RWPE2 (cell line): ENCODE data around the gene PCARE.

ENCODE experiments used
- ATAC-seq: fragments of 200-7000 bp; cut with Tn5 transposase; 3 replicates; pipeline ENCODE4 v1.9.1; 2021; ENCODE audit warnings: low read depth
- DNase-seq: peaks from one replicate; pipeline ENCODE4 v3.0.0-alpha.2; 2020; ENCODE audit warnings: low spot score
- H3K27ac ChIP-seq: fragments of 450-650 bp; 2 replicates; pipeline ENCODE4 v1.5.1; 2017; ENCODE audit warnings: mild to moderate bottlenecking; ENCODE audit not compliant: poor library complexity, severe bottlenecking
- H3K27me3 ChIP-seq: fragments of 250-450 bp; sonication (Bioruptor Pico); 2 replicates; pipeline ENCODE4 v1.5.1; 2021; ENCODE audit warnings: mild to moderate bottlenecking, moderate library complexity; ENCODE audit not compliant: insufficient read depth, poor library complexity, severe bottlenecking
- H3K36me3 ChIP-seq: fragments of 250-450 bp; sonication (Bioruptor Pico); 2 replicates; pipeline ENCODE4 v1.5.1; 2020; ENCODE audit warnings: low read depth, mild to moderate bottlenecking, moderate library complexity
- H3K4me1 ChIP-seq: fragments of 250-450 bp; sonication (Bioruptor Pico); 2 replicates; pipeline ENCODE4 v1.5.1; 2021; ENCODE audit warnings: mild to moderate bottlenecking, moderate library complexity; ENCODE audit not compliant: insufficient read depth, poor library complexity, severe bottlenecking
- H3K4me3 ChIP-seq: fragments of 250-450 bp; sonication (Bioruptor Pico); 2 replicates; pipeline ENCODE4 v1.5.1; 2021; ENCODE audit warnings: mild to moderate bottlenecking, moderate library complexity; ENCODE audit not compliant: severe bottlenecking
- H3K9me3 ChIP-seq: fragments of 250-450 bp; sonication (Bioruptor Pico); 2 replicates; pipeline ENCODE4 v1.5.1; 2021; ENCODE audit warnings: mild to moderate bottlenecking, moderate library complexity; ENCODE audit not compliant: severe bottlenecking
- CTCF ChIP-seq: fragments of 450-650 bp; IDR thresholded peaks from one replicate; pipeline ENCODE4 v1.5.1; 2017; ENCODE audit warnings: mild to moderate bottlenecking, moderate library complexity; ENCODE audit not compliant: poor library complexity, severe bottlenecking

PCARE gene

GRCh38 chr2:29014331-29014730 lies 60.0 kb downstream of the PCARE start:
- Histone ChIP-seq H3K4me1 (no peaks in the 10 kb centered on the region), H3K27ac (no peak overlapping the region), H3K9me3 (no peaks in the 10 kb centered on the region), H3K36me3 (no peaks in the 10 kb centered on the region), H3K27me3 (no peaks in the 10 kb centered on the region), H3K4me3 (no peak overlapping the region)
- no peak for TF ChIP-seq CTCF
- ATAC-seq: no peak
- DNase-seq: no peak

DNA sequence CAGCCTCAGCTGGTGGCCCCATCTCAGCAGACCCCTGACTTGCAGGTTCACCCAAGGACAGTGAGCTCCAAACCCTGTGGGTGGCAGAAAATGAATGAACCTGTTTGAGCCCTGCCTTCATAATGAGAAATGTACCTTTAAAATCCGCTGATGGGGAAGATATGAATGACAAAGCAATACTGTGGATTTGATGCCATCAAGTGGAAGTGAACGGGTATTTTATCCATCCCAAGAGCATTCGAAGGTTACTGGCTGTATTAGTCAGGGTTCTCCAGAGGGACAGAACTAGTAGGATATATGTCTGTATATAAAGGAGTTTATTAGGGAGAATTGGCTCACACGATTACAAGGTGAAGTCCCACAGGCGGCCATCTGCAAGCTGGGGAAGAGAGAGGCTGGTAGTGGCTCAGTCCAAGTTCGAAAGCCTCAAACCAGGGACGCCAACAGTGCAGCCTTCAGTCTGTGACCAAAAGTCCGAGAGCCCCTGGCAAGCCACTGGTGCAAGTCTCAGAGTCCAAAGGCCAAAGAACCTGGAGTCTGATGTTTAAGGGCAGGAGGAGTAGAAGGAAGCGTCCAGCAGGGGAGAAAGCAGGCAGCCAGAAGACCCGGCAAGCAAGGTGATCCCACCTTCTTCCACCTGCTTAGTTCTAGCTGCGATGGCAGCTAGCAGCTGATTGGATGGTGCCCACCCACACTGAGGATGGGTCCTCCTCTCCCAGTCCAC lies 61.1 kb downstream of the PCARE start:
- Histone ChIP-seq H3K9me3 (no peaks in the 10 kb centered on the region), H3K4me1 (no peaks in the 10 kb centered on the region), H3K36me3 (no peaks in the 10 kb centered on the region), H3K27ac (no peak overlapping the region), H3K4me3 (no peak overlapping the region), H3K27me3 (no peaks in the 10 kb centered on the region)
- DNase-seq: no peak
- TF ChIP-seq CTCF: peak; percentile 17
- peak; percentile 26; the same call in 1 of the 3 replicates for ATAC-seq

DNA sequence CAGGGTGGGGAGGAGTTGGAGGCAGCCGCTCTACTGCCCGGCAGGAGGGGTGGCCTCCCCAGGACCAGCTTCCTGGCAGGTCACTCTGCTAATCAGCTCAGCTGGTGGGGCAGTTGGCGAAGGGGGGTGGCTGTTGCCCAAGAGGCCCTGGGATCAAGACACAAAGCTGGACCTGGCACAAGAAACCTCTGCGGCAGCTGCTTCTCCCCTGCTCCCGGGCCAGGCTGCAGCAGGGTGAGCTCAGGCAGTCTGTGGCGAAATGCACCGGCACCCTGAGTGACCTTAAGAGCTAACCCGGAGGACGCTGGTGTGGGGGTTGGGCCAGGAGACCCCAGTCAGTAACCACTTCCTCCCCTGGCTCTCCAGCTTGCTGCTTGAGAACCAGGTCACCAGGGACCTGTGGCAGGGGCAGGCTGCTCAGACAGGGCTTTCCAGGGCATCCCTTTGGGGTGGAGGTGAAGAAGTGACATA lies 62.1 kb downstream of the PCARE start:
- TF ChIP-seq CTCF: no peak
- no peaks in the 10 kb centered on the region for H3K27me3 ChIP-seq
- no peak for ATAC-seq
- no peak overlapping the region for H3K27ac ChIP-seq
- H3K4me3 ChIP-seq: no peak overlapping the region
- no peaks in the 10 kb centered on the region for H3K9me3 ChIP-seq
- no peaks in the 10 kb centered on the region for H3K36me3 ChIP-seq
- no peaks in the 10 kb centered on the region for H3K4me1 ChIP-seq
- no peak for DNase-seq
